IPS-18a (cell line): ENCODE results near the gene KIF3A.

Experiments used
- H3K27ac ChIP-seq: one replicate; pipeline ENCODE4 v1.5.1; 2013; ENCODE audit warnings: low read length
- H3K27me3 ChIP-seq: one replicate; pipeline ENCODE4 v1.6.1; 2013; ENCODE audit warnings: mild to moderate bottlenecking, low read length; ENCODE audit not compliant: control insufficient read depth, insufficient read depth
- H3K36me3 ChIP-seq: one replicate; pipeline ENCODE4 v1.6.1; 2013; ENCODE audit warnings: low read depth, low read length; ENCODE audit not compliant: control insufficient read depth
- H3K4me1 ChIP-seq: one replicate; pipeline ENCODE4 v1.6.1; 2013; ENCODE audit warnings: low read depth, low read length; ENCODE audit not compliant: control insufficient read depth
- H3K4me3 ChIP-seq: one replicate; pipeline ENCODE4 v1.5.1; 2013; ENCODE audit warnings: low read length
- H3K9ac ChIP-seq: one replicate; pipeline ENCODE4 v1.6.1; 2013; ENCODE audit warnings: mild to moderate bottlenecking, low read length, moderate library complexity
- H3K9me3 ChIP-seq: one replicate; pipeline ENCODE4 v1.6.1; 2013; ENCODE audit warnings: low read depth, low read length; ENCODE audit not compliant: control insufficient read depth

The KIF3A gene

DNA sequence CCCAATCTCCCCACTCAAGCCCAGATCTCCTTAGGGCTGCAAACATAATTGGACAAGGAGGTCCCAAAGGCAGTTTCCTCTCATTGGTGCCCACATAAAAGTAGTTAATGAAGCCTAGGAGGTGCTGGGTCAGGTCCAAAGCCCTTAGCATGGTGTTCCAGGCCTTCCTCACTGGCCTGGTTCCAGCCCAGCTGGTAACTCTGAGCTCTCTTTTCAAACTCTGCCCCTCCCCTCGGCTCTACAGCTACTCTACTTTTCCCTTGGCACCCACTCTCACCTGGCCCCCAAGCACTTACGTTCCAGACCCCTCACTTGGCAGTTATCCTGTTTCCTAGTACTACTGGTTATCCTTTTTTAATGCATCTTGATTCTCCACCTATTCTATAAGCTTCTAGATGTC is 29.8 kb upstream of the KIF3A start:
- no peaks in the 10 kb centered on the region for H3K9me3 ChIP-seq
- H3K27ac ChIP-seq = no peak overlapping the region
- no peaks in the 10 kb centered on the region for H3K36me3 ChIP-seq
- no peak overlapping the region for H3K4me3 ChIP-seq
- H3K9ac ChIP-seq = no peak overlapping the region
- H3K27me3 ChIP-seq = no peaks in the 10 kb centered on the region
- H3K4me1 ChIP-seq = peaks cover 12% of the 10 kb centered on the region

DNA sequence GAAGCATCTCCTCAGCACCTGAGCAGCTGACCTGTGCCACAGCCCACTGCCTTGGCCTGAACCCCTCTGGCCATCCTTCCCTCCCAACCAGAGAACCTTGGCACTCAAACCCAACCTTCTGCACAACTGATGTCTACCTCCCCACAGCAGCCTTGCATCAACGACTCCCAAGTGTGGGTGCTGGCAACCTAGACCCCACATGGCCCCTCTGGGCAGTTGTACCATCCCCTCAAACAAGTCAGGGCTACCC is 29.4 kb upstream of the KIF3A start:
- no peaks in the 10 kb centered on the region for H3K36me3 ChIP-seq
- H3K4me1 ChIP-seq = peaks cover 8% of the 10 kb centered on the region
- no peaks in the 10 kb centered on the region for H3K27me3 ChIP-seq
- H3K4me3 ChIP-seq = no peak overlapping the region
- no peak overlapping the region for H3K27ac ChIP-seq
- no peak overlapping the region for H3K9ac ChIP-seq
- H3K9me3 ChIP-seq = no peaks in the 10 kb centered on the region

DNA sequence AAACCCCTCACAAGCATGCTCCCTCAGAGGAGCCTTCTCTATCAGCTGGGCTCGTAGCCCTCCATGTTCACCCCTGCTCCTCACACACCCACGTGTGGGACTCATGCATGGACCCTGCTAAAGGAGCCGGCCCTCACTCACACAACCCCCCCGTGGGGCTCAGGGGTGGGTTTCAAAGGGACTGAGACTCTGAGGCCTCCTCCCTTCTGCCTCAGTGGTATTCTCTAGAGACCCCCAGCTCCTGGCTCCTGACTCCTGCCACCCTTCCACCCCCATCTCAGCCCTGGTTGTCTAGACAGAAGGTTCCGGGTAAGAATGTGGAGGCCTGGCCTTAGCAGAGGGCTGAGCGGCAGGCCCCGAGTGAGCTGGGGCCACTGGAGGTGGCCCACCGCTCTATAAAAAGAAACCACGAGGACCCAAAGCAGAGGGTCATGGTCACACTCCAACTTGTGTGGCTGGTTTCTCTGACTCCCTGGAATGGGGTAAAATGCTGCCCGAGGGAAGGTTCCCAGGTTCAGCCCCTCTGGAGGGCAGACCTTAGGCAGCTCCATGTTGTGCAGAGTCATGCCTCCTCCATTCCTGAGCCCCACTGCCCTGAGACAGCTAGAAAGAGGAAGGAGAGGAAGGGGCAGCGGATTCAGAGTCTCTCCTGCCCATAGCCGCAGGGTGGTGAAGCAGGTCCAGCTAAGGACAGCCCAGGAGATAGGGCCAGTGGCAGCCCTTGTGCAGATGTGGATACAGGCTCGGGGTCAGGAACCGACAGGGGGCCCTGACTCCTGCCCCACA is 28.9 kb upstream of the KIF3A start:
- Histone ChIP-seq H3K27me3 (no peaks in the 10 kb centered on the region), H3K9me3 (no peaks in the 10 kb centered on the region), H3K27ac (no peak overlapping the region), H3K4me3 (no peak overlapping the region), H3K9ac (no peak overlapping the region), H3K36me3 (no peaks in the 10 kb centered on the region), H3K4me1 (peaks cover 5% of the 10 kb centered on the region)

DNA sequence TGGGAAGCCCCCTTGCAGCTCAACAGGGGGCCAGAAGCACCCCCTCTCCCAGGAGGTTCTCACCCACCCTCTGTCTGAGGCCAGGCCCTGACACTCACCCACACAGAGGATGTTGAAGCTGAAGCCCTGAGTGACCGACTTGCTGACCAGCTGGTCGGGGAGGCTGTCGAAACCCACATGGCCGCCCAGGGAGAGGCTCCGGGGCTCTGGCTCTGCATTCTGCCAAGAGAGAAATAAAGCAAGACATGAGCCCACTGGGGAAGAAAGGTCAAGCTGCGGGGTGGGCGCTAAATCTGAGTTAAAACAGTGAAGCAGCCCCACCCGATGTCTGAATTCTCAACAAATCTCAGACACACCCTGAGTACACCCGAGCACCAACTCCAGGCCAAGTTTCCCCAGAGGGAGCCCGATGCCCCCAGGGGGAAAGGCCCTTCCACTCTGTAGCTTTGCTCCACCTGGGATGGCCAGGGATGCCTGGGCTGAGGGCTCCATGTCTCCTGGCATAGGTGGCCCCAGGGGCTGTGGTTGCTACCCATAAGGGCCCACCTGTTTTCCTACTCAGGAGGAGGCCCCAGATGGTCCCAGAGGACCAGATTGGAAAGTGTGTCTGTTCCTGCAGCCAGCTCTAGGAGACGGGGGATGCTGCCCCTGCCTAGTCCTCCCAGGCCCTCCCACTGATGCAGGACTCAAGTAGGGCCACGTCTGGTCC is 28.1 kb upstream of the KIF3A start:
- H3K27ac ChIP-seq = no peak overlapping the region
- no peaks in the 10 kb centered on the region for H3K9me3 ChIP-seq
- H3K9ac ChIP-seq = no peak overlapping the region

GRCh38 chr5:132764671-132765238 is 27.4 kb upstream of the KIF3A start:
- H3K9ac ChIP-seq = no peak overlapping the region
- no peak overlapping the region for H3K4me3 ChIP-seq
- no peaks in the 10 kb centered on the region for H3K9me3 ChIP-seq
- no peaks in the 10 kb centered on the region for H3K36me3 ChIP-seq
- no peaks in the 10 kb centered on the region for H3K4me1 ChIP-seq
- H3K27me3 ChIP-seq = no peaks in the 10 kb centered on the region
- no peak overlapping the region for H3K27ac ChIP-seq

More for the DNA sequence above, 28.1 kb upstream of the KIF3A start:
- Histone ChIP-seq H3K27me3 (no peaks in the 10 kb centered on the region), H3K36me3 (no peaks in the 10 kb centered on the region), H3K4me1 (peaks cover under 1% of the 10 kb centered on the region), H3K4me3 (no peak overlapping the region)

DNA sequence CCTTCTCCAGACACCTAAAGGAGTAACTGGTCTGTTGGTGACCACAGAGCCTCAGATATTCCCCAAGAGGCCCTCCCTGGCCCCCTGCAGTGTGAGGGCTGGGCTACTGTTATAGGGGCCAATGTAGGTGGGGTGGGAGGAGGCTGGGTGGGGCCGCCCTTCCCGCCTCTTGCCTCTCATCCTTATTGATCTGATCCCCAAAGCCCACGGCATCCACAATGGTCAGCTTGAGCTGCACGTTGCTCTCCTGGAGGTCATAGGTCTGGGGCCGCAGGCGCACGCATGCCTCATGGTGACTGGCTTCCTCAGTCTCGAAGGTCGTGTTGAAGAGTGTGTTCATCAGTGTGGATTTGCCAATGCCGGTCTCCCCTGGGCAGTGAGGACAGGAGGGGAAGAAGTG is 26.7 kb upstream of the KIF3A start:
- no peaks in the 10 kb centered on the region for H3K27me3 ChIP-seq
- H3K4me1 ChIP-seq = no peaks in the 10 kb centered on the region
- no peak overlapping the region for H3K9ac ChIP-seq
- H3K9me3 ChIP-seq = no peaks in the 10 kb centered on the region
- H3K27ac ChIP-seq = no peak overlapping the region
- no peak overlapping the region for H3K4me3 ChIP-seq
- H3K36me3 ChIP-seq = no peaks in the 10 kb centered on the region

- no peak overlapping the region for H3K27ac ChIP-seq
- H3K4me3 ChIP-seq = no peak overlapping the region
- no peaks in the 10 kb centered on the region for H3K9me3 ChIP-seq
- no peaks in the 10 kb centered on the region for H3K4me1 ChIP-seq
- no peaks in the 10 kb centered on the region for H3K36me3 ChIP-seq
- H3K27me3 ChIP-seq = no peaks in the 10 kb centered on the region
- H3K9ac ChIP-seq = no peak overlapping the region
Measured at GRCh38 chr5:132763181-132764036, 26.1 kb upstream of the KIF3A start.

DNA sequence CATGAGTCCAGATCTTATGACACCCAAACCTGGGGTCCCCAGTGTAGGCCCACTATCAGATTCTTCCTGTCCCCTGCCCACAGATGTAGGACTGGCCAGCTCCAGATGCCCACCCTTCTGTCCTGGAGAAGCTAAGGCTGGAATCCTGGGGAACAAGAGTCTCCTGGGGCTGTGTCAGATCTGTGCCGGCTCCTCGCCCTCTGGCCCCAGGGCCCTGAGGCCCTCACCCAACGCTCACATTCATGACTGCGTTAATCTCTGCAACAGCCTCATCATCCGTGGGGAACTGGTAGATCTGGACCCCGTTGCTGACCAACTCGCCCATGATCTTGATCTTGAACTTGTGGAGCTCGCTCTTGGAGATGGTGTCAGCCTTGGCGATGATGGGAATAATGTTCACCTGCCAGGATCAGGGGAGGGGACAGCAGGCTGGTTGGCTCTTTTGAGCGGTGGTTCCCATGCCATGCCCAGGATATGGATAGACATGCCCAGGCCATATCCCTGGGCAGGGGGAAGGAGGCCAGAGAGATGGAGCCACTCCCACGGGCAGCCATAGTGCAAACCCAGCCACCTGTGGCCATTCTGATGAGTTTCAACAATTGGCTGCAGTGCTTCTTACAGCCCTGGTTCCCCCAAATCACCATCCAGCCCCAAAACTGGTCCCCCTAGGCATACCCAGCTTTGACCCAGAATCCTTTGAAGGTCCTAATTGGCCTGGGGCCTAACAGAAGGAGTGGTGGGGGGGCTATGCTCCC is 25.1 kb upstream of the KIF3A start:
- Histone ChIP-seq H3K36me3 (no peaks in the 10 kb centered on the region), H3K9me3 (no peaks in the 10 kb centered on the region), H3K27me3 (no peaks in the 10 kb centered on the region), H3K4me3 (no peak overlapping the region), H3K9ac (no peak overlapping the region), H3K4me1 (no peaks in the 10 kb centered on the region), H3K27ac (no peak overlapping the region)

GRCh38 chr5:132761321-132762240 is 24.2 kb upstream of the KIF3A start:
- H3K4me1 ChIP-seq = no peaks in the 10 kb centered on the region
- no peak overlapping the region for H3K9ac ChIP-seq
- no peaks in the 10 kb centered on the region for H3K36me3 ChIP-seq
- no peaks in the 10 kb centered on the region for H3K9me3 ChIP-seq
- no peak overlapping the region for H3K4me3 ChIP-seq
- no peak overlapping the region for H3K27ac ChIP-seq
- no peaks in the 10 kb centered on the region for H3K27me3 ChIP-seq

GRCh38 chr5:132760601-132761317 is 23.4 kb upstream of the KIF3A start:
- no peak overlapping the region for H3K27ac ChIP-seq
- H3K27me3 ChIP-seq = no peaks in the 10 kb centered on the region
- no peak overlapping the region for H3K9ac ChIP-seq
- H3K9me3 ChIP-seq = no peaks in the 10 kb centered on the region
- H3K4me3 ChIP-seq = no peak overlapping the region
- H3K36me3 ChIP-seq = no peaks in the 10 kb centered on the region
- H3K4me1 ChIP-seq = no peaks in the 10 kb centered on the region
